ELR (cell line): ENCODE data around the gene RMDN3.

ENCODE experiments used
- DNase-seq: peaks from one replicate; pipeline ENCODE4 v3.0.0-alpha.2; 2015; ENCODE audit warnings: low read depth

The RMDN3 gene

GRCh38 chr15:40694688-40695468 lies 60.2 kb downstream of the RMDN3 start, which contains the start of gene RAD51:
TSS of gene RAD51 (plus strand) at chr15:40695174. CDS start at chr15:40698759, 3,585 bp downstream.
- peak; percentile 96 for DNase-seq

- no peak for DNase-seq
These were observed 61.0 kb downstream of the RMDN3 start for GRCh38 chr15:40693904-40694687.

DNA sequence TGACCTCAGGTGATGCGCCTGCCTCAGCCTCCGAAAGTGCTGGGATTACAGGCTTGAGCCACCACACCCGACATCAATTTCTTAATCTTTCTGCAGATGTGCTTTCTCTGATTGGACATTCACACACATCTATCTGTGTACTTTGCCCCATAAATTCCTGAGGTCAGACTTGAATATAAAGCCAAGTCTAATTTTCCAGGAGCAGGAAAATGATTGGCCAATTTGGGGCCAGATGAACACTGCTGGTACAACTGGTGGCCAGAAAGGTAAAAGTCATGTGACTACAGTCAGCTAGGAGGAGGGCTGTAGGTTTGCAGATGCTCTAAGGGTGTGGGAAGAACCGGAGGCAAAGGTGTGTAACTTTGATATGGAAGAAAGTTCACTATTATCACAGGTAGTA lies 63.3 kb downstream of the RMDN3 start:
- no peak for DNase-seq

DNA sequence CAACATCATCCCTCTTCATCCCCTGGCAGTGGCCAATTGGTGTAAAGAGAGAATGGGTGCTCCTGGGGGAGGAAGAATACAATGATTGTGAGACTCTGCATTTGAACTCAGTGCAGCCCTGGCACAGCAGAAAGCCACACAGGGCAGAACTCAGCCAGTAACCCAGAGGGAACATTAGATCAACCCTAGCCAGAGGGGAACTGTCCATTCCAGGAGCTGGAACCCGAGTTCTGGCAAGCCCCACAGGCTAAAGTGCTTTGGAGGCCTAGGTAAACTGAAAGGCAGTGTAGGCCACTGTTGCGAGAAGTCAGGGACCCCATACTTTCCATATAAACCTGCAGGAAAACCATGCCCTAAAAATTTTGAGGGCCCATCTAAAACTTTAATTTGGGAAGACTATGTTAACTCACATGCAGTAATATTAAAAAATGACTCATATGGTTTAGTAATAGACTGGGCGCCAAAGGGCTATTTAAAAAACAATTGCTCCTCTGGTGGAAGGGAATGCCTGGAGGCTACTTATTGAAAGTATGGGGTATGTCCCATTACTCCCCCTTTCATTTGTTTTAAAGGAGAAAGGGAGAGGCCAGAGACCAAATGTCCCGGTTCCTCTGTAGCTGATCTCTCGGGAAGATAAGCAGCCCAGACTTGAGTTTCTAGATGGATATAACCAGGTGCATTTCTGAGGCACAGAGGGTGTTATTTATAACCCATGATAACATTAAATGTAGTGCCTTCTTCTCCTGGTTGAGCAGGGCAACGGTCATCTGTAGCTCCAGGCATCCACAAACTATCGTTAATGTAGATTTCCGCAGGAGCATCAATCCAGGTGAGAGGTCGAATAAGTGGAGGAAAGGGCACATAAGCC lies 65.9 kb downstream of the RMDN3 start:
- peak; percentile 13 for DNase-seq
